D721Med (cell line): ENCODE results near the gene COL4A2.

ENCODE experiments used
- DNase-seq: peaks from one replicate; pipeline ENCODE4 v3.0.0; 2011; ENCODE audit warnings: low spot score; ENCODE audit not compliant: insufficient read length
- FAIRE-seq: peaks from 2 replicates; lab custom pipeline; 2011; peaks lifted over from hg19 to GRCh38; lab: Jason Lieb, UNC
- CTCF ChIP-seq: IDR thresholded peaks from 2 replicates; pipeline ENCODE4 v1.5.1; 2012; ENCODE audit warnings: mild to moderate bottlenecking, control low read depth; ENCODE audit not compliant: insufficient read depth; ENCODE audit errors: missing control alignments

COL4A2 gene

DNA sequence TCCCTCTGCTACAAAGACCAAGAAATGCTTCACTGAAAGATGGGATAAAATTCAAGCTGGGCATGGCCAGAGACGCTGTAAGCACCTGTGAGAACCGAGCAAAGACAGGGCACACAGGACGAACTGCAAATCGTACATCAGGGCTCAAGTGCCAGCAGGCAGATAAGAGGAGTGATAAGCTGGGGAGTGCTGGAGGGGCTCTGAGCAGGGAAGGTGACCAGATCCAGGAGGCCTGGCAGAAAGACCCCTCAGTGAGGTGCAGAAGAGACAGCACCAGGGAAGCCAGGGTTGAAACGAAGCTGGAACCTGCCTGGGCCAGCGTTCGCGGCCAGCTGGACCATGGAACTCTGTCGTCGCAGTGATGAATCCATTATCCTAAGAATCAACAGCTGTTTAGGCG, 244.2 kb downstream of the COL4A2 start:
- FAIRE-seq, result no peak
- DNase-seq, result no peak
- no peak for TF ChIP-seq CTCF

- FAIRE-seq, result no peak
- no peak for DNase-seq
- no peak for TF ChIP-seq CTCF
Observed at GRCh38 chr13:110552767-110553166, 245.7 kb downstream of the COL4A2 start.

DNA sequence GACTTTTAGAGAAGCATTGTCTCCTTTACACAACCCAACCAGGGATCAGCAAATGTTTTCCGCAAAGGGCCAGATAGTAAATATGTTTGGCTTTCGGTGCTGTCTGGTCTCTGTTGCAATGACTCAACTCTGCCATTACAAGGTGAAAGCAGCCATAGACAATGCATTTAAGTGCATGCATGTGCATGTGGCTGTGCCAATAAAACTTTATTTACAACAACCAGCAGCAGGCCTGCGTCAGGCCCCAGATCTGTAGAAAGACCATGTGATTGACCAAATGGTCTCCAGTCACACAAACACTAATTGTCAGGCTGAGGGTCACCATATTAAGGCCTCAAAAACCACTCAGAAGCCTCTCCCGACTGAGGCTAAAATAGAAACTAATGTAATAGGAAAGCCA, 246.3 kb downstream of the COL4A2 start:
- no peak for TF ChIP-seq CTCF
- no peak for DNase-seq
- no peak for FAIRE-seq

- DNase-seq (no peak), FAIRE-seq (no peak)
- no peak for TF ChIP-seq CTCF
Observed at GRCh38 chr13:110554227-110554836, 247.2 kb downstream of the COL4A2 start.

GRCh38 chr13:110554946-110555345, 247.9 kb downstream of the COL4A2 start:
- DNase-seq (no peak), FAIRE-seq (no peak)
- no peak for TF ChIP-seq CTCF

- DNase-seq (no peak), FAIRE-seq (no peak)
- TF ChIP-seq CTCF, result no peak
Observed at GRCh38 chr13:110555601-110556223, 248.6 kb downstream of the COL4A2 start.

DNA sequence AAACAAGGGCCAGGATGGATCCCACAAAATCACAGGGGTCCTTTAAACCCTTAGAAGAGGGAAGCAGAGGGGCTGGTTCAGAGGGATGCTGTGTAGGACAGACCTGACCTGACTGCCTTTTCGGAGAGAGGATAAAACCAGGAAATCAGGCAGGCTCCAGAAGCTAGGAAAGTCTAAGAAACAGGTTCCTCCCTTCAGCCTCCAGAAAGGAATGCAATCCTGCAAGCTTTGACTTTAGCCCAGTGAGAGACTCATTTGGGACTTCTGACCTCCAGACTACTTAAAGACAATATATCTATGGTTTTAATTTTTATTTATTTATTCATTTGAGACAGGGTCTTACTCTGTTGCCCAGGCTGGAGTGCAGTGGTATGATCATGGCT, 249.1 kb downstream of the COL4A2 start:
- TF ChIP-seq CTCF, result no peak
- DNase-seq (no peak), FAIRE-seq (no peak)
